ENCODE data around the gene MAP7.
"Not testable (repeated sequence)": the region's sequence is repeated elsewhere in the genome, so short reads cannot be mapped to it uniquely, and the experiment has no call there.

Gene MAP7

DNA sequence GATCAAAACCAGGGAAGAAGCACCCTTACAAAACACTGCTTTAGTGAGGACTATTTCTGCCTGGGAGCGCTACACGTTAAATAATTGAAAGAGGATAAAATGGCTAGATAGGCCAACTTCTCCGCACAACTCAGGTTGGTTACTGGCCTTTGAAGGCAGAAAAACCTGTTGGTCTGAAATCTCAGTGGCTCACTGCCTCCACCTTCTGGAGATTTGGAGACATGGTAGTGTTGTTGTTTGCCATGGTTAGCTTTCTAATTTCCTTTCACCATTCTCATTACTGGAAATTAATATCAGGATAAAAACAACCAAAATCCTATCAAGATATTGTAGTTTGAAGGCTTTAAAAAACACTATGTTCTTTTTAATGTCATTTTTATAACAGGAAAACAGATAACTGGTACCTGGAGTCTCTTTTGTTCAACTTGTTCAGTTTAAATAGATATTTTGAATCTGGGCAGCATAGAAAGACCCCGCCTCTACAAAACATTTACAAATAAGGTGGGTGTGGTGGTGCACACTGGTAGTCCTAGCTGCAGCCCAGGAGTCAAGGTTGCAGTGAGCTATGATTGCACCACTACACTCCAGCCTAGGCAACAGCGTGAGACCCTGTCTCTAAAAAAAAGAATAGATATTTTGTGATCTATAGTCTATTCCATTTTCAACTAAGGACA lies 233.1 kb downstream of the MAP7 start:
- peak; percentile 94 for TF ChIP-seq CTCF (IDR thresholded peaks at IDR 0.05; ENCODE audit: insufficient read depth, low read depth, low read length, missing control alignments)
- no peak overlapping the region for H3K4me3 ChIP-seq (ENCODE audit: low read length)
- DNase-seq (ENCODE audit: low read depth) = peak; percentile 81

GRCh38 chr6:136315594-136315993 lies 234.6 kb downstream of the MAP7 start:
- H3K4me3 ChIP-seq (ENCODE audit: low read length) = no peak overlapping the region
- TF ChIP-seq CTCF (IDR thresholded peaks at IDR 0.05; ENCODE audit: insufficient read depth, low read depth, low read length, missing control alignments) = no peak
- no peak for DNase-seq (ENCODE audit: low read depth)

- DNase-seq (ENCODE audit: low read depth) = peak; percentile 85
- TF ChIP-seq CTCF (IDR thresholded peaks at IDR 0.05; ENCODE audit: insufficient read depth, low read depth, low read length, missing control alignments) = no peak
- H3K4me3 ChIP-seq (ENCODE audit: low read length) = no peak overlapping the region
Observed at GRCh38 chr6:136312975-136313374, 237.2 kb downstream of the MAP7 start.

GRCh38 chr6:136309729-136310311 lies 240.4 kb downstream of the MAP7 start:
- H3K4me3 ChIP-seq (ENCODE audit: low read length) = no peak overlapping the region
- TF ChIP-seq CTCF (IDR thresholded peaks at IDR 0.05; ENCODE audit: insufficient read depth, low read depth, low read length, missing control alignments) = no peak
- no peak for DNase-seq (ENCODE audit: low read depth)

DNA sequence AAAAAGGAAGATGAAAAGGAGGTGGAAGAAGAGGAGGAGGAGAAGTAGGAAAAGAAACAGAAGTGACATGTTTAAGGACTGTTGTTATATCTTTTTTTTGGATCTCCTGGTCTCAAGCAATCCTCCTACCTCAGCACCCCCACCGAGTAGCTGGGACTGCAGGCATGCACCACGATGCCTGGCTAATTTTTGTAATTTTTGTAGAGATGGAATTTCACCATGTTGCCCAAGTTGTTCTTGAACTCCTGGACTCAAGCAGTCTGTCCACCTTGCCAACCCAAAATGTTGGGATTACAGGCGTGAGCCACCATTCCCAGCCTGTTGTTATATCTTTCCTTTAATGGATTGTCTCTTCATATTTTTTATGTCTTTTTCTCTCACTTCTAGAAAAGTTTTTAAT lies 241.1 kb downstream of the MAP7 start:
- no peak for TF ChIP-seq CTCF (IDR thresholded peaks at IDR 0.05; ENCODE audit: insufficient read depth, low read depth, low read length, missing control alignments)
- no peak overlapping the region for H3K4me3 ChIP-seq (ENCODE audit: low read length)
- DNase-seq (ENCODE audit: low read depth) = no peak

- H3K4me3 ChIP-seq (ENCODE audit: low read length); DNase-seq (ENCODE audit: low read depth): not testable (repeated sequence)
Observed at GRCh38 chr6:136308469-136308868, 241.8 kb downstream of the MAP7 start.

GRCh38 chr6:136307351-136307750 lies 242.9 kb downstream of the MAP7 start:
- no peak for TF ChIP-seq CTCF (IDR thresholded peaks at IDR 0.05; ENCODE audit: insufficient read depth, low read depth, low read length, missing control alignments)
- H3K4me3 ChIP-seq (ENCODE audit: low read length) = no peak overlapping the region
- no peak for DNase-seq (ENCODE audit: low read depth)

Data from epithelial cell of esophagus (primary cell).